ENCODE results near the gene POLR3A.
A peak's percentile ranks its signal among the peaks of the same experiment; 100 is the strongest.

POLR3A gene

DNA sequence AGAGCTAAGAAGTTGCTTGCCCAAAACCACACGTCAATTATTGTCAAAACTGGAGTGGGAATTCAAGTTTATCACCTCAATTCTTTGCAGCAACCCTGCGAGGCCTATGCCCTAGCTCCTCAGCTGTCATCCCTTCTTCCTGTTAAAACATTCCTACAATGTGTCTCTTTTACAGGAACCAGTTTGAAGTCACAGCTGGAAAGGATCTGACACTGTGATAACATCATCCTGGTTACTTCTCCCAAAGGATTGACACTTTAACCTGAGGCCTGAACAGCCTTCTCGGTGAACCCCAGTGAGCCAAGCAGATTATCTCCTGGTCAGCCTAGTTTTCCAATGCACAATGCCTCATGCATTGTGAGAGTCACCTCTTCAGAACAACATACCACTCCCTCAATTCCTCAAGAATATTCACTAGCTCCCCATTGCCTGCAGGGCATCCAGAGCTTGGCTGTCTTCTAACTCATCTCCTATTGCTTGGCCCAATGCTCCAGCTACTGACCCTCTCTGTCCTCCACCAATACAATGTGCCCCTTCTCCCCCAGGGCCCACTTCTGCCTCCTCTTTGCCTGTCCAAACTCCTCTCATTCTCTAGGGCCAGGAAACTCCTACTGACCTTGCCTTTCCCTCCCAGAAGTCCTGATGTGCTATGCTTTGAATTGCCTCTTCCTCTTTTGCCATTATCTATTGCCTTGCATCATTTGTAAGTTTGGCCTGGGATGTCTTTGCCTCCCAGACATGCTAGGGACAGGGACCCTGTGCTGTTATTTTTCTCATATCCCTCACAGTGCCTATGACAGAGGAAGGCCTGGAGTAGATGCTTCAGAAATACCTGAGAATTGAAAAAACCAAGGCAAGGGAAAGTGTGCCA, 92.4 kb downstream of the POLR3A start:
- TF ChIP-seq, protein P1, sequence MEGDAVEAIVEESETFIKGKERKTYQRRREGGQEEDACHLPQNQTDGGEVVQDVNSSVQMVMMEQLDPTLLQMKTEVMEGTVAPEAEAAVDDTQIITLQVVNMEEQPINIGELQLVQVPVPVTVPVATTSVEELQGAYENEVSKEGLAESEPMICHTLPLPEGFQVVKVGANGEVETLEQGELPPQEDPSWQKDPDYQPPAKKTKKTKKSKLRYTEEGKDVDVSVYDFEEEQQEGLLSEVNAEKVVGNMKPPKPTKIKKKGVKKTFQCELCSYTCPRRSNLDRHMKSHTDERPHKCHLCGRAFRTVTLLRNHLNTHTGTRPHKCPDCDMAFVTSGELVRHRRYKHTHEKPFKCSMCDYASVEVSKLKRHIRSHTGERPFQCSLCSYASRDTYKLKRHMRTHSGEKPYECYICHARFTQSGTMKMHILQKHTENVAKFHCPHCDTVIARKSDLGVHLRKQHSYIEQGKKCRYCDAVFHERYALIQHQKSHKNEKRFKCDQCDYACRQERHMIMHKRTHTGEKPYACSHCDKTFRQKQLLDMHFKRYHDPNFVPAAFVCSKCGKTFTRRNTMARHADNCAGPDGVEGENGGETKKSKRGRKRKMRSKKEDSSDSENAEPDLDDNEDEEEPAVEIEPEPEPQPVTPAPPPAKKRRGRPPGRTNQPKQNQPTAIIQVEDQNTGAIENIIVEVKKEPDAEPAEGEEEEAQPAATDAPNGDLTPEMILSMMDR (IDR thresholded peaks at IDR 0.05; ENCODE audit: insufficient read depth, low read length, missing control alignments): no peak
- no peak for DNase-seq (ENCODE audit: low read depth, low spot score)
- no peak overlapping the region for H3K4me3 ChIP-seq (ENCODE audit: low read depth, low read length)
- CTCF ChIA-PET: interaction anchor here (0.7 to 1.9 kb wide), 2 partner anchors 10 to 11 kb away, joined by 3 to 5 read pairs; partner anchors contain the start of gene DLG5
- POLR2A ChIA-PET: no interaction called here

DNA sequence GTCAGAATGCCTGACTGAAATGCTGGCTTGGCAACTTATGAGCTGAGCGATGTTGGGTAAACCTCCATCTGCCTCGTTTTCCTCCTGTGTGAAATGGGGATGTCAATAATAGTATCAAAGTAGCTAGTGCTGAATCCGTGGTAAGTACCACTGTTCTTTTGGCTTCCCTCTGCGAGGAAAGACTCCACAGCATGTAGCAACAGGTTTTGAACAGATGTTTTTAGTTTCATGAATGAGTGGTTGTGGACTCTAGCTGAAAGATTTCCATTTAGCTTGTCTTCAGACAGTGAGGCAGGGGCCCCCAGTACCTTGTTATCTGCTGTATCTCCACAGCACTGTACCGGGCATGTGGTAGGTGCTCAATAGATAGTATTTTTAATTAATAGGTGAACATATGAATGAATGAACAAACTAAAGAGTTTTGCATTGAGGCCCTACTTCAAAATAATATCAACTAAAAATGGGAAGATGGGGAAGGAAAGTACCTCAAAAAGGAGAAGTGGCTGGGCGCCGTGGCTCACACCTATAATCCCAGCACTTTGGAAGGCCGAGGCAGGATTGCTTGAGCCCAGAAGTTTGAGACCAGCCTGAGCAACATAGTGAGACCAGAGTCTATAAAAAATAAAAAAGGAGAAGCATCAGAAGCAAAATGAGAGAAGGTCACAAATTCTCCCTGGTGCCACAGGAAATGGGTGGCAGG, 97.1 kb downstream of the POLR3A start:
- TF ChIP-seq, protein P1 (IDR thresholded peaks at IDR 0.05; ENCODE audit: insufficient read depth, low read length, missing control alignments): no peak
- H3K4me3 ChIP-seq (ENCODE audit: low read depth, low read length): no peak overlapping the region
- ChIA-PET POLR2A (no interaction called here), CTCF (interaction anchor here (0.9 to 1.1 kb wide), 3 partner anchors 11 to 22 kb away, joined by 3 read pairs; no protein-coding TSS in a partner anchor)
- no peak for DNase-seq (ENCODE audit: low read depth, low spot score)

DNA sequence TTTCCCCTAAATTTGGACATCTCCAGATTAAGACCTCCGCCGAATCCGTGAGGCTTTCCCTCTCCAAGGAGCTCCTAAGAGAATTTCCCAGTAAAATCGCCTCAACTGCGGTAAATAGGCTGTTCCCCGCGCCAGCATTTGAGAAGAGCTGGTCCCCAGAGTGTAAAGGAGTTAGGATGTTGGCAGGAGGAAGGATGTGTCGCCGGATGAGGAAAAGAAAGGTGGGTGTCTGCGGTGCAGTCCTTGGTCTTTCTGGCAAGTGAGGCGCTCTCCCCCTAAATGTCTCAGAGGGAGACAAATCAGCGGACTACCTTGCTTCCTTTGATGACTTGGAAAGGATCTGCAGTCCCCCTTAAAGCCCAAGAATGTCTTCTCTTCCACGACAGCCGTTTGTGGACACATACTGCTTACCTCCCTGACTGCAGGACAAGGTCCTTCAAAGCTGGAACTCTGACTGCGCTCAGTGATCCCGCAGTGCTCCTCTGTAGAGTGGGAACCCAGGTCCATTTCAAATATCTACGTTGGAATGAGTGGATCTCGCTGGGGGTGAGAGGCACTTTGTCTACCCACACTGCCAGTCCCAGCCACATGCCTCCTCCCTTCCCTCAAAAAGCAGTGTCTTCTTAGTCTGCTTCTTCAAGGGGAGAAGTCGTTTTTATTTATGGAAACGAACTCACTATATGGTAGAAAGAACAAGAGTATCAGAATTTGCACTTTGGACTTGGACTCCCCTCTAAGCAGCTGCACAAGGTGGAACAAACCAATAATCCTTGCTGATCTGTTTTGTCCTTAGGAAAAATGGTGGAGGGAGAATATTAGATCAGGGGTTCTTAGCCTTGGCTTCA, 101.7 kb downstream of the POLR3A start:
- TF ChIP-seq, protein P1 (IDR thresholded peaks at IDR 0.05; ENCODE audit: insufficient read depth, low read length, missing control alignments): no peak
- POLR2A ChIA-PET: interaction anchor here (1.5 kb wide), 2 partner anchors 11 to 54 kb away, joined by 3 read pairs; no protein-coding TSS in a partner anchor
- H3K4me3 ChIP-seq (ENCODE audit: low read depth, low read length): peak overlapping the region; percentile 80
- CTCF ChIA-PET: interaction anchor here (0.8 to 1.3 kb wide), 2 partner anchors 9 to 18 kb away, joined by 3 read pairs; no protein-coding TSS in a partner anchor
- DNase-seq (ENCODE audit: low read depth, low spot score): no peak

DNA sequence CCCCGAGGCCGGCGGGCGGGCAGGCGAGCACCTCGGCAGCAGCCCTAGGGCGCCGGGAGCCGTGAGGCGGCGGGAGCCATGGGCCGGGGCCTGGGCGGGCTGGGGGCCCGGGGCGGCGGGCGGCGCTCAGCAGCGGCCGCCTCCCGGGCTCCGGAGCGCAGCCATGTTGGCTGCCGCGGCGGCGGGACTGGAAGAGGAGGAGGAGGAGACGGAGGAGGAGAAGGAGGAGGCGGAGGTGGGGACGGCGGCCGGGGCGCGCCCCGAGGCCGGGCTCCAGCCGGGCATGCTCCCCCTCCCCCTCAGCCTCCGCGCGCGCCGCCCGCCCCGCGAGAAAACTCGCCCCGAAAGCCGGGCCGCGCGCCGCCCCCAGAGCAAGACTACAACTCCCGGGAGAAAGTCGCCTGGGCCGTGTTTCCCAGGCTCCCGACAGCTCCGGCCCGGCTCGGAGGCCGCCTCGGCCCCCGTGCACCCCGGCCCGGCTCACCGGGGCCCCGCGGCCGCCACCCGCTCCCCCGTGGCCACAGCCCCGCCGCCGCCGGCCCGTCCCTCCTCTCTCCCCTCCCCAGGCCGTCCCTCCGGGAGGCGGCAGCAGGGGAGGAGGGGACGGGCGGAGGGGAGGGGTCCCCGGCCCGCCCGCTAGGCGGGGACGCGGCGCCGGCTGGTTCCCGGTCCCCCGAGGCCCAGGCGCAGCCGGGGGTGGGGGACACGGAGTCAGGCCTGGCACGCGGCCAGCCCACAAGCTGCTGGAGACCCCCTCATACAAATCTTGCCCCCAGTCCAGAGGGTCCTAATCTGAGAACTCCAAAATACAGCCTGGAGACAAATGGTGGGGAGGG, 102.5 kb downstream of the POLR3A start, which contains the start of gene DLG5:
TSS of gene DLG5 (minus strand) at position 190 of the 836 bp plus-strand sequence. CDS start 235 bp downstream, outside the sequence.
- TF ChIP-seq, protein P1 (IDR thresholded peaks at IDR 0.05; ENCODE audit: insufficient read depth, low read length, missing control alignments): no peak
- ChIA-PET CTCF (interaction anchor here (0.8 to 2.3 kb wide), 3 partner anchors 10 to 80 kb away, joined by 3 to 6 read pairs (median 5); no protein-coding TSS in a partner anchor), POLR2A (interaction anchor here (0.7 to 1.5 kb wide), 5 partner anchors 12 to 57 kb away, joined by 3 to 7 read pairs (median 3); no protein-coding TSS in a partner anchor)
- H3K4me3 ChIP-seq (ENCODE audit: low read depth, low read length): peak within 1 kb of the TSS; percentile 80
- DNase-seq (ENCODE audit: low read depth, low spot score): no peak
